Measurements from ENCODE around the gene SERPINC1. TPM values are rescaled to one million over a fixed set of nuclear protein-coding genes. Genes with fewer than 3 reads are reported as not detected.

Gene SERPINC1
- total and polyA plus RNA-seq, 9 of the 15 experiments (the other 6 are each of a cell fraction or from before 2014, with no cell fraction given), result 0.07 to 1.2 (median 0.50) TPM

DNA sequence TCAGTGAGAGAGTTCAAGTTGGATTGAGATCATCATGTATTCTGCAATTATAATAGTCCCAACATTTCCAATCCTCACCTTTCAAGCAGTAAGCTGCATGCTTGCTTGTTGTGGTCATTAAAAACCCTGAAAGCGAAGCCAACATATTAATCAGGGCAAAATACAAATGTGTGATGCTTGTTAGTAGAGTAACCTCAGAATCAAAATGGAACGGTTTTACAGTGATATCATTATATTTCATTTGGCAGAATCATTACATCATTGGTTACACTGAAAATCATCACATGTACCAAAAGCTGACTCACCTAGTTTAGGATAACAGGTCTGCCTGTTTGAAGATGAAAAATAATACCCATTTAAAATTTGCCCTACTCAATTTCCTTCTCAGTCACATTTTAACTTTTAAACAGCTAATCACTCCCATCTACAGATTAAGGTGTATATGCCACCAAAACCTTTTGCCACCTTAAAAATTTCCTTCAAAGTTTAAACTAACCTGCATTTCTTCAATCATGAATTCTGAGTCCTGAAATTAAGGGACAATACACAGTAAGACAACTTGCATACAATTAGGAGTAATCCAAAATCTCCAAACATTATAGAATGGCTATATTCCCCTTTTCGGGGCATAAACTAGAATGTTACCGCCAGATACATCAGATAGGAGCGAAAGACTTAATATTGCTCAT is 52.8 kb downstream of the SERPINC1 start (continued):
- no peak for TF ChIP-seq REST (IDR thresholded peaks at IDR 0.05; ENCODE audit: borderline replicate concordance)
- no peak for TF ChIP-seq REST (CRISPR knock-in tag; IDR thresholded peaks at IDR 0.05; ENCODE audit: low read depth)
- no peak for TF ChIP-seq MCM5 (IDR thresholded peaks at IDR 0.05; ENCODE audit: low read depth)
- TF ChIP-seq, protein P1, sequence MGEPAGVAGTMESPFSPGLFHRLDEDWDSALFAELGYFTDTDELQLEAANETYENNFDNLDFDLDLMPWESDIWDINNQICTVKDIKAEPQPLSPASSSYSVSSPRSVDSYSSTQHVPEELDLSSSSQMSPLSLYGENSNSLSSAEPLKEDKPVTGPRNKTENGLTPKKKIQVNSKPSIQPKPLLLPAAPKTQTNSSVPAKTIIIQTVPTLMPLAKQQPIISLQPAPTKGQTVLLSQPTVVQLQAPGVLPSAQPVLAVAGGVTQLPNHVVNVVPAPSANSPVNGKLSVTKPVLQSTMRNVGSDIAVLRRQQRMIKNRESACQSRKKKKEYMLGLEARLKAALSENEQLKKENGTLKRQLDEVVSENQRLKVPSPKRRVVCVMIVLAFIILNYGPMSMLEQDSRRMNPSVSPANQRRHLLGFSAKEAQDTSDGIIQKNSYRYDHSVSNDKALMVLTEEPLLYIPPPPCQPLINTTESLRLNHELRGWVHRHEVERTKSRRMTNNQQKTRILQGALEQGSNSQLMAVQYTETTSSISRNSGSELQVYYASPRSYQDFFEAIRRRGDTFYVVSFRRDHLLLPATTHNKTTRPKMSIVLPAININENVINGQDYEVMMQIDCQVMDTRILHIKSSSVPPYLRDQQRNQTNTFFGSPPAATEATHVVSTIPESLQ (CRISPR knock-in tag; IDR thresholded peaks at IDR 0.05), result no peak
- no peak for TF ChIP-seq BRCA1 (IDR thresholded peaks at IDR 0.05)
- no peak for TF ChIP-seq BRCA1 (CRISPR knock-in tag; IDR thresholded peaks at IDR 0.05)
- TF ChIP-seq TEAD1 (CRISPR knock-in tag; IDR thresholded peaks at IDR 0.05), result no peak
- TF ChIP-seq ZNF354B (CRISPR knock-in tag; IDR thresholded peaks at IDR 0.05), result 0 out of 2 replicates have a peak, but pooled peaks have one; percentile 8
- peak; percentile 27 for TF ChIP-seq CCNT2 (IDR thresholded peaks at IDR 0.05; ENCODE audit: borderline replicate concordance, extremely low read depth, insufficient read length, low read depth, low read length)
- TF ChIP-seq, protein P2, sequence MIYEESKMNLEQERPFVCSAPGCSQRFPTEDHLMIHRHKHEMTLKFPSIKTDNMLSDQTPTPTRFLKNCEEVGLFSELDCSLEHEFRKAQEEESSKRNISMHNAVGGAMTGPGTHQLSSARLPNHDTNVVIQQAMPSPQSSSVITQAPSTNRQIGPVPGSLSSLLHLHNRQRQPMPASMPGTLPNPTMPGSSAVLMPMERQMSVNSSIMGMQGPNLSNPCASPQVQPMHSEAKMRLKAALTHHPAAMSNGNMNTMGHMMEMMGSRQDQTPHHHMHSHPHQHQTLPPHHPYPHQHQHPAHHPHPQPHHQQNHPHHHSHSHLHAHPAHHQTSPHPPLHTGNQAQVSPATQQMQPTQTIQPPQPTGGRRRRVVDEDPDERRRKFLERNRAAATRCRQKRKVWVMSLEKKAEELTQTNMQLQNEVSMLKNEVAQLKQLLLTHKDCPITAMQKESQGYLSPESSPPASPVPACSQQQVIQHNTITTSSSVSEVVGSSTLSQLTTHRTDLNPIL (CRISPR knock-in tag; IDR thresholded peaks at IDR 0.05), result no peak; the same call in 1 of the 2 replicates
- TF ChIP-seq PML (IDR thresholded peaks at IDR 0.05; ENCODE audit: low read length), result peak; percentile 20; the same call in 1 of the 2 replicates
- TF ChIP-seq NR1H2 (CRISPR knock-in tag; IDR thresholded peaks at IDR 0.05), result no peak
- TF ChIP-seq POLR2AphosphoS2 (IDR thresholded peaks at IDR 0.05; ENCODE audit: low read length), result peak; percentile 31; the same call in 1 of the 2 replicates
- no peak for TF ChIP-seq HNRNPH1 (optimal IDR thresholded peaks at IDR 0.05; ENCODE audit: low read depth, low read length)
- no peak for TF ChIP-seq ZNF274 (IDR thresholded peaks at IDR 0.05; ENCODE audit: borderline replicate concordance, low read depth, low read length)
- TF ChIP-seq C11orf30 (IDR thresholded peaks at IDR 0.05; ENCODE audit: low read depth), result peak; percentile 63
- peak; percentile 30; the same call in 1 of the 2 replicates for TF ChIP-seq POLR2AphosphoS5 (IDR thresholded peaks at IDR 0.05; ENCODE audit: control insufficient read depth, insufficient read depth, low read depth, low read length)
- 0 out of 2 replicates have a peak, but pooled peaks have one; percentile 22 for TF ChIP-seq TARDBP (IDR thresholded peaks at IDR 0.05)

Measured in K562 (cell line).